Measurements from ENCODE around the gene MYRF.

The MYRF gene

DNA sequence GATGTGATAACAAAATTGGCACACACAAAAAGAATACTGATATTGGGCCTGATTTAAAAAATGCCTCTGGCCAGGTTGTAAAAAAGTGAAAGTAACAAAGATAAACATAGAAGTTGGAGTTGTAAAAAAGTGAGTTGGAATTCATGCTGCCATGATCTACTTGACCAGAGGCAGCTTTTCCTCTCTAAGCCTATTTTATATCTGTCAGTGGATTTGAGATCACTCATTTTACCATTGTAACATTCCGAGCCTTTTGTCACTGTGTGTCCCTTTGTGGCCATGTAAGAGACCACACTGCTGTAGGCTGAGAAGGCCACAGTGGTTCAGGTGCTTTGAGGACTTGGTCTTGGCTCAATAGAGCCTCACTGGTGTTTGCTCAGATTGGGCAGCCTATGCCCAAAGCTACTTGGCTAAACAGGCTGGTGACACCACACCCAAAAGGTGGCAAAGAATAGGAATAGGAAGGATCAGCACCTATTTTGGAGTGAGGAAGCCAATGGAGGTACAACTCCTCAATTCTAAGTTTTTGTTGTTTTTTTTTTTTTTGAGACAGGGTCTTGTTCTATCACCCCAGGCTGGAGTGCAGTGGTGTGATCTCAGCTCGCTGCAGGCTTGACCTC, 47.3 kb downstream of the MYRF start:
- DNase-seq: no peak

- DNase-seq: no peak
Observed at GRCh38 chr11:61800331-61801281, 48.2 kb downstream of the MYRF start.

DNA sequence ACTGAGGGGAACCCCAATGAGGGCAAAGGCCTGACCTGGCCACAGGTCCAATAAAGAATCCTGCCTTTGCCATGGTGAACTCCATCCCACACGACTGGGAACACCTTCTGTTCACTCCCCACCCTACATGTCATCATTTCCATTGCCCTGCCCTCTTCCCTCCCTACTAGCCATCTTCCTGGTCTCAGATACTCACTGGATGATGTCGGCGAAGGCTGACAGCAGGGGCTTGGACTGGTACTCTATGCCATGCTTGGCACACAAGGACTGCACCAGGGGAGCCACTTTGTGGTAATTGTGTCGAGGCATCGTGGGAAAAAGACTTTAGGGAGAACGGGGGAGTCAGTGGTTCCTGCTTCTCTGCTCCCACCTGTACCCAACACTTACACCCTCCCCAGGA, 50.2 kb downstream of the MYRF start:
- no peak for DNase-seq

DNA sequence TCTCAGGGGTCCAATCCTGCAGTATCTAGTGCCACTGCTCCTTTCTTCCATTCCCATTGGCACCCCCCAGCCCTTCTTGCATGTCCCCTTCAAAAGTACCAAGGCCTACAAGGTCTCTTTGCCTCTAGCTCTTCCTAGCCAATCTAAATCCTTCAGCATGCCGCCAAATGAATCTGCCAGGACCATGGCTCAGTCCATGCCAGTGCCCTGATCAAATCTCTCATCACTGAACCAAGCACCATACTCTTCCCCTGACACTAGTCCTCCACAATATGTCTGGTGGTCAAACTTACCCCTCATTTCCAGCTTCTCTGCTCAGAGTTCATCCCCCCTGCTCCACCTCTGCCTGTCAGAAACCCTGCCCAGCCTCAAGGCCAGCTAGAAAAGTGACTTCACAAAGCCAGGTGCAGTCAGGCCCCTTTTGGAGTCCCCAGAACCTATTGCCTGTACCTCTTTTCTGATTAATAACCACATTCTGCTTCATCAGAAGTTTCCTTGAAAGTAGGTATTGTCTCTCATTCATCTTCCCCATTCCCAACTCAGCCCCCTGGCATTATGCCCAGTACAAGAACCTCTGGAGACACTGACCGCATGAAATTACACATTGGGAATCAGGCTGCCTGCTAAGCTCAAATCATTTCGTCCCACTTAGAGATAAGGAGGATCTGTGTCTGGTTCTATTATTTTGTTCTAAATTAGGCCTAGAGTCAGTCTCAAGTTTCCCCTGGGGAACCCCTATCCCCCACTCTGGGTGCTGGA, 51.6 kb downstream of the MYRF start:
- no peak for DNase-seq

- DNase-seq: no peak
Observed at GRCh38 chr11:61805146-61805545, 52.7 kb downstream of the MYRF start.

GRCh38 chr11:61806785-61807184, 54.3 kb downstream of the MYRF start:
- no peak for DNase-seq

DNA sequence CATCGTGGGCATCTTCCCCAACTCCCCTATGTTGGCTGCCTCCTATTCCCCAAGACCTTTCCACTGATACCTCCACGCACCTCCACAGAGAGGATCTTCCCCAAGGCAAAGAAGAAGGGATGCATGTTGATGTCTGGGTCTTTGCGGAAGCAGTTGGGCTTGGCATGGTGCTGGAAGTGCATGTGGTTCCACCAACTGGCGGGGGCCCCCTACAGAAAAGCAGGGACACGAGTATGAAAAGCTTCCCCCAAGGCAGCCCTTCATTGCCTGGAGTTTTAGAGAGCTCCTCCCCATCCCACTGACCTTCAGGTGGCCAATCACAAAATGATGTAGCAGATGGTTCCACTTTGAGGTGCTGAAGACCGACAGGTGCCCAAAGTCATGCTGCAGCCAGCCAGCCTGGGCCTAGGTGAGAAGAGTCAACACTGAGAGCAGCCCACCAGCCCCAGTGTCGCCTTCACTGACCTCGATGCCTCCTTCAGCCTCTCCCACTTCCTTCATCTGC, 58.3 kb downstream of the MYRF start:
- no peak for DNase-seq

GRCh38 chr11:61811831-61812230, 59.4 kb downstream of the MYRF start:
- DNase-seq: no peak

DNA sequence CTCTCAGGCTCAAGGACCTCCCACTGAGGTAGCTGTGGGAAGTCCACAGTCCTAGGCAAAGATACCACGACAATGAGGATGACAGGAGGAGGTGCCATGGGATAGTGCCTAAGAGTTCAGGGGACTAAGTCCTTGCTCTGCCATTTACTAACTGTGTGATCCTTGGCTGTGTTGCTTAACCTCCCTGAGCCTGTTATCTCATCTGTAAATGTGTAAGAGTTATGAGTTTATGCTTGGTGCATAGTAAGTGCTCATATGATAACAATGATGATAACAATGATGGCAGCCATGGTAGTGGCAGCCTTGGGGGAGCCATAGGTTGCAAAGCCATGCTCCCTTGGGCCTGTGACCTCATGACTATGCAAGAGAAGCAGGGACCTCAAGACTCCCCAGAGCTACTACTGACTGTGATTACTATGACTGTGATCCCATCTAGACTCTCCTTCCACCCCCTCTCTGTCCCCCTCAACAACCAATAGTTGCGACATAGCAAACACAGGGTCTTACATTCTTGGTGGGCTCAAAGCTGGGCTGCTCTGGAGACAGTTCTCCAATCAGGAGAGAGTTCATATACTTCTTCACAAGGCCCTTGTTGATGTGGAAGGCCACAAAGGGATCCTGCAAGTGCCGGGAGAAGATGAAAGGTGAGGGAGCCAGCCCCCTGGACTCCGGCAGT, 60.4 kb downstream of the MYRF start:
- DNase-seq: no peak

- DNase-seq: no peak
Observed at GRCh38 chr11:61814247-61814957, 62.0 kb downstream of the MYRF start.

DNA sequence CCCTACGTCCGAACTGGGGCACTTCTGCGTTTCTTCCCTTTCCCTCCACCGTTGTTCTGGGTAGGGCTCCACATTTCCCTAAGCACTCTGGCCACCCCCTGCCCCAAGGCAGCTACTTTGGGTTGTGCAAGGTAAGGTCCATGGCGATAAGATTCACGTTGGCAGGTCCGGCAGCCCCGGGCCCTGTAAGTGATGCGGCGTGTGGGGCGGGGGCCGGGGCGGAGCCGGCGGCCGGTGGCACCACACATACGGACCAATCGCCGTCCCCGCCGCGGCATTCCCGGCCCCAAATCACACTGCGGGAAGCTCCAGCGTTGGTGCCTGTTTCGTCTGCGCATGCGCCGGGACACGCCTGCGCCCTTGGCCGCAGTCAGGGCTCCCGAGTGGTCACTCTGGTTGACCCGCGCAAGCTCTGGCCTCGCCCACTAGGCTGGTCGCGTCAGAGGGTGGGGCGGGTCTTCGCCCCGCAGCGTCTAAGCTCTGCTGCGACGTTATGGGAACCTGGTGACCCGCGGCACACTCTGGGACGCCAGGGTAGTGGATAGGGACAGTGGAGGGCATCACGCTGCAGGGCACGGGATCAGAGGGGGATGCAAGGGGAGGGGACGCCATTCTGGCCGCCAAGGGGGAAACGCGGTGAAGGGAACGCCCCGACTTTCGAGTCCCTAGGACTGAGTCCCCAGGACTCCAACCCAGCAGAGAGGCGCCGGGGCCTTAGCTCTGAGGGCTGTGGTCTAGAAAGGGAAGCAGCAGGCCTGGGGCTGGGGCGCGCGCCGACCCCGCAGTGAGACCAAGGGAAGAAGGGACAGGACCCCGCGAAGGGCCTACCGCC, 62.7 kb downstream of the MYRF start:
- DNase-seq: peak; percentile 91

DNA sequence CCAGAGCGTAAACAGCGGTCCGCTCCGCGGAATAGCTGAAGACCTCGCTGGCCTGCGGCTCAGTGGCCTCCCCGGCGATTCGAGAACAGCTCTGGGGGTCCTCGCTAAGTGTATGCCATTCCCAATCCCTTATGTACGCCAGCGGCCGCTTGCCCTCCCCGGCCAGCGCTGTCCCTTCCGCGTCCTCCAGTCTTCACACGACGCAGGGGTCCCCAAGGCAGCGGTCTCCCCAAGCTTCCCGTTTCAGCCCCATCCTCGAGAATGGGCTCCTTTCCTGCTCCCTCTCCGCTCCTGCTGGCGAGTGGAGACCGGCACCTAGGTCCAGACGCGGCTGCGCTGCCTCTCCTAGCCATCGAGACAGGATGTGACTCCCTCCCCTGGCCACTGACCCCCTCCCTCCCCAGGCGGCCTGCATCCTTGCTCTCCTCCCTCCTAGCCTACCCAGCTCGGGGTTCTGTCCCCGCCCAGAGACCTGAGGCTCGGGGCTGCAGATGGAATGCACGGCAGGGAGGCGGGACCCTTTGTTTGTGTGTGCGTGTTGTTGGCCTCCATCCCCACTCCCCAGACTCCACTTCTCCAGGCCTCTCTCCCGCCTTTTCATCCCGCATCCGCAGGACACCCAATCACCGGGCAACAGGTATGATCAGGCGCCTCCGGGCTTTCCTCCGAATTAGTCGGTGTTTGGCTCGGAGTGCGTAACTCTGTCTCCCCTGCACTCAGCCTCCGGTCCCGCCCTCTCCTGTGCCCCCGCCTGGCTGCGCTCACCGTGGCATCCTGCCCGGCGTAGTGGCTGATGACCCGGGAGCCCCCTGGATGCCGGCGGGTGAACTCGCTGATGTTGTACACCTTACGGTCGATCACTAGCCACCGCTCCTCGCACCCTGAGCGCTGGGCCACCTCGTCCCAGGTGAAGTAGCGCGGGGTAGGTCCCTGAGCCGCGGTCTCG, 63.6 kb downstream of the MYRF start:
- DNase-seq: peak; percentile 65

DNA sequence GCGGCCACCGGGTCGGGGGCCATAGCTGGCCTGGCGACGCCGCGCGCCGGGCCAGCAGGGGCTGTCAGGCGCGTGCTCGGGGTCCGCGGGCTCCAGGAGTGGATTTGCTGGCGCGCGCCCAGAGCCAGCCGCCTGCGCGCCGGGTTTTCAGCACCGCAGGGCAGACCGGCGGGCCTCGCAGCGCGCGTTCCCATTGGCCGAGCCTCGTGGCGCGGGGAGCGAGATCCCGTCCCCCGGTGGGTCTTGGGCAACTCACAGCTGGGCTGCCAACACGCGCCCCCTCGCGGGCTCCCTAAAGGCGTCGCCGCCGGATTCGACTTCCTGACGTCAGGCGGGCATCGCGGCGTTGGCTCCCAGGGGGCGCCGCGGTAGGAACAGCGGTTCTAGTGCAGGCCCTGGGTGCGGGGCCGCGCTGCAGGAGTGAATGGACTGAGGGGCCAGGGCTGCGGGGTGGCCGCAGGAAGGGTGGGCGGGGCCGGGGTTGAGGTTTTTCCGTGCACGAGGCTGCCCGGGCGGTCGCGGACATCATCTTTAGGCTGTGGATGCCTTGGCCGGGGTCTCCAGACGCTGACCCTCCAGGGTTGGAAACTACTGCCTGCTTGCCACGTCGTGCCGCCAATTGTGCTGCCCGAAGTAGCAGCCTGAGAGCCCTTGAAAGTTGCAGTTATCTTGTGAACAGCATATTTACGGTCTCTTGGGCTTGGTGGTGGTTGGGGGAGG, 64.5 kb downstream of the MYRF start, which contains the start of gene FADS1:
TSS of gene FADS1 (minus strand) at position 268 of the 720 bp plus-strand sequence. CDS start at position 194, 74 bp downstream.
- peak; percentile 89 for DNase-seq

GRCh38 chr11:61817471-61818202, 65.2 kb downstream of the MYRF start:
- no peak for DNase-seq

GRCh38 chr11:61820174-61820573, 67.7 kb downstream of the MYRF start:
- DNase-seq: no peak

DNA sequence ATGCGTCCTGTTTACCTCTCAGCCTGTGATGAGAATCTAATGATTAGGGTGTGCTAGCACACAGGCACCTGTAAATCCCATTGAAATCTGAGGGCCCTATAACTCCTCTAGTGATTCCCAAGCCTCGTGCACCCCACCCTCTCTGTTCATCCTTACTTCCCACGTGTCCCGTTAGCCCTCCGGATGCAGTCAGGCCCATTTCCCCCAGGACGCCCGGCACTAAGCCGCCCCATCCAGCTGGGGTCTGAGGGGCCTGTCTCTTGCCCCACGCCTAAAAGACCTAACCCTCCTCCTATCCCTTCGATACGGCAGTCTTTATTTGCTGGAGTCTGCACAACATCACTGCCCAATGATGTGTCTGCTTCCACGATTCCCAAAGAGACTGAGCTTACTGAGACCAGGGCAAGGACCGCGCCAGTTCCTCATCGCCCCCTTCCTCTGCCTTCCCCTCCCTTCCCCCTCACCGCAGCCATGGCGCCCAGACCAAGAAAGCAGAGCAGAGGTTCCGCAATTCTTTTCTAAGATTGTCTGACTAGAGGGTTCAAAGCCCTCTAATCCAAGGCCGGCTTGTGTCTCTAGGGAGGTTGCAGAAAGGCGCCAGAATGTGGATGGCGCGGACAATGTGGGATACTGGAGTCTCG, 74.6 kb downstream of the MYRF start:
- no peak for DNase-seq

- DNase-seq: peak; percentile 62
Observed at GRCh38 chr11:61827571-61828378, 75.3 kb downstream of the MYRF start, which contains the start of gene FADS2. TSS of gene FADS2 (plus strand) at chr11:61828300. CDS start at chr11:61828391, 91 bp downstream.

All from T1000 (cell line).